GM12864 (cell line): ENCODE measurements around the gene ABI1.

Experiments used
- DNase-seq: peaks from one replicate; pipeline ENCODE4 v3.0.0-alpha.2; 2011; ENCODE audit warnings: low read depth
- H3K4me3 ChIP-seq: 2 replicates; pipeline ENCODE4 v1.5.1; 2011; ENCODE audit warnings: mild to moderate bottlenecking, low read depth, low read length, control low read depth
- TF ChIP-seq, protein P1 (sequence below): IDR thresholded peaks from 2 replicates; pipeline ENCODE4 v1.5.1; 2011; ENCODE audit warnings: low read depth, mild to moderate bottlenecking, moderate library complexity, low read length, control low read depth, inconsistent platforms; ENCODE audit errors: missing control alignments

ABI1 gene

GRCh38 chr10:26770069-26770468 lies 90.7 kb downstream of the ABI1 start:
- no peak overlapping the region for H3K4me3 ChIP-seq
- no peak for DNase-seq
- TF ChIP-seq, protein P1, sequence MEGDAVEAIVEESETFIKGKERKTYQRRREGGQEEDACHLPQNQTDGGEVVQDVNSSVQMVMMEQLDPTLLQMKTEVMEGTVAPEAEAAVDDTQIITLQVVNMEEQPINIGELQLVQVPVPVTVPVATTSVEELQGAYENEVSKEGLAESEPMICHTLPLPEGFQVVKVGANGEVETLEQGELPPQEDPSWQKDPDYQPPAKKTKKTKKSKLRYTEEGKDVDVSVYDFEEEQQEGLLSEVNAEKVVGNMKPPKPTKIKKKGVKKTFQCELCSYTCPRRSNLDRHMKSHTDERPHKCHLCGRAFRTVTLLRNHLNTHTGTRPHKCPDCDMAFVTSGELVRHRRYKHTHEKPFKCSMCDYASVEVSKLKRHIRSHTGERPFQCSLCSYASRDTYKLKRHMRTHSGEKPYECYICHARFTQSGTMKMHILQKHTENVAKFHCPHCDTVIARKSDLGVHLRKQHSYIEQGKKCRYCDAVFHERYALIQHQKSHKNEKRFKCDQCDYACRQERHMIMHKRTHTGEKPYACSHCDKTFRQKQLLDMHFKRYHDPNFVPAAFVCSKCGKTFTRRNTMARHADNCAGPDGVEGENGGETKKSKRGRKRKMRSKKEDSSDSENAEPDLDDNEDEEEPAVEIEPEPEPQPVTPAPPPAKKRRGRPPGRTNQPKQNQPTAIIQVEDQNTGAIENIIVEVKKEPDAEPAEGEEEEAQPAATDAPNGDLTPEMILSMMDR: no peak

DNA sequence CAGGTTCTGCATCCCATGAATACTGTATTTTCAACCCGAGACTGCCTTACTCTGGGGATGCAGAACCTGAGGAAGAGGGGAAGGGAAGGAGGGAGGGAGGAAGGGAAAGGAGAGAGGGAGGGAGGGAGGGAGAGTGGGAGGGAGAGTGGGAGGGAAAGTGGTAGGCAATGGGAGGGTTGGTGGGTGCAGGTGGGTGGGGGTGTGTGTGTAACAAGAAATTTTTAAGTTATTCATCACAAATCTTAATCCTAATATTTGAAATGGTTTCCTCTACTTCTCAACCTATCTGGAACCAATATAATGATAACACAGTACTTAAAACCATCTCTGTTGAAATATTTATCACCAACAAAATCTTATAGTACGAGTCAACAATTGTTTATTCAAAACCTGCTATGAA lies 95.2 kb downstream of the ABI1 start:
- TF ChIP-seq, protein P1: no peak

DNA sequence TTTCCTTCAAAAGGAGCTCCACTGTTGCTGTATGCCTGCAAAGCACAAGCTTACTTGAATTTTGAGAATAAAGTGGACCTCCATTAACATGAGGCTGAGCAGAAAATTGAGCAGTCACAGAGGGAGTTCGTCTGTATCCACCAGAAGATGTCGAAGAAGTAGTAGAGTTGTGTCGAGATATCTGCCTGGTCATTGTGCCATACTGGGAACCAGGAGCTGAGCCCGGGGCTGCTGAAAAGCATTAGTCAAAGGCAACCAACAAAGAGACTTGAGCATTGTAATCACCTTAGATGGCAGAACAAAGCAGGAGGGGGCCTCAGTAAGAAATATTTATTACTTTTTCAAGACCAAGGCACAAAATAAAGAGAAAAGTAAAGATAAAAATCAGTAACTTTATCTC lies 101.8 kb downstream of the ABI1 start:
- H3K4me3 ChIP-seq: no peak overlapping the region
- no peak for DNase-seq
- TF ChIP-seq, protein P1: no peak

More for the DNA sequence above, 95.2 kb downstream of the ABI1 start:
- H3K4me3 ChIP-seq: no peak overlapping the region
- no peak for DNase-seq

GRCh38 chr10:26755443-26755903 lies 105.3 kb downstream of the ABI1 start:
- TF ChIP-seq, protein P1: no peak
- no peak overlapping the region; the same call in 1 of the 2 replicates for H3K4me3 ChIP-seq
- DNase-seq: peak; percentile 53

- TF ChIP-seq, protein P1: no peak
- H3K4me3 ChIP-seq: no peak overlapping the region
- DNase-seq: no peak
Measured at GRCh38 chr10:26746061-26746460, 114.7 kb downstream of the ABI1 start.

DNA sequence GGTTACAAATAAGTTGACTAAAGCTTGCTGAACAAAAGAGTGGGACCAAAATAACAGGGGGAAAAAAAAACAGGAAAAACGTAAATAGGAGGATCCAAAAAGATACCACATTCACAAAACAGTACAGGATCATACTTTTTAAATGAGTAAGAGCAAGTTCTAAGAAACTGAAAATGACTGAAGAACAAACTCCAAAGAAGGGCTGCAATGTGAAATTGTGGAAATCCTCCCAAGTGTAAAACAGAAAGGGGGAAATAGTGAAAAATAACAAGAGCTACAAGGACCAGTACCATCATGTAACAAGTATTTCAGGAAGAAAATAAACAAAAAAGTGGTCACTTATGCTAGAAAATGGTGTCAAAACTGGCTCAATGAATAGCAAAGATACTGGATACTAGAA lies 116.9 kb downstream of the ABI1 start:
- DNase-seq: no peak
- TF ChIP-seq, protein P1: no peak
- no peak overlapping the region for H3K4me3 ChIP-seq

GRCh38 chr10:26743091-26743490 lies 117.7 kb downstream of the ABI1 start:
- DNase-seq: no peak
- H3K4me3 ChIP-seq: no peak overlapping the region
- TF ChIP-seq, protein P1: no peak
